HepG2 (cell line): Measurements from ENCODE around the gene CCDC85C. TPM values are rescaled to one million over a fixed set of nuclear protein-coding genes. Genes with fewer than 3 reads are reported as not detected.

Experiments
- CHD2 ChIP-seq: IDR thresholded peaks from 2 replicates; pipeline ENCODE4 v1.6.1; 2011; ENCODE audit warnings: low read depth, low read length, improper control_type of control experiment
- GTF3A ChIP-seq: sonication (generic); formaldehyde crosslinking; conservative IDR thresholded peaks from 2 replicates; pipeline ENCODE4 v1.4.0; 2020; ENCODE audit warnings: mild to moderate bottlenecking, missing genetic modification reagents
- HMGXB4 ChIP-seq, 2 experiments: sonication (generic) in 1 of 2; formaldehyde crosslinking in 1 of 2; IDR thresholded peaks; 2 replicates each; pipeline versions ENCODE4 v1.4.0 to v1.6.1; 2018 to 2020; ENCODE audit warnings: missing genetic modification reagents in 2 of 2, borderline replicate concordance in 1 of 2, low read depth in 1 of 2, mild to moderate bottlenecking in 1 of 2, missing biosample characterization in 1 of 2
- MAF1 ChIP-seq: sonication (generic); formaldehyde crosslinking; IDR thresholded peaks from 2 replicates; pipeline ENCODE4 v1.5.0; 2020; ENCODE audit warnings: missing genetic modification reagents, borderline replicate concordance
- NAIF1 ChIP-seq: sonication (generic); formaldehyde crosslinking; IDR thresholded peaks from 2 replicates; pipeline ENCODE4 v1.5.0; 2020; ENCODE audit warnings: mild to moderate bottlenecking, missing genetic modification reagents, borderline replicate concordance
- TFDP1 ChIP-seq: IDR thresholded peaks from 2 replicates; pipeline ENCODE4 v1.6.1; 2016; ENCODE audit warnings: missing compliant biosample characterization, missing genetic modification reagents, borderline replicate concordance
- ZNF407 ChIP-seq: sonication (generic); formaldehyde crosslinking; IDR thresholded peaks from one replicate; pipeline ENCODE4 v1.5.1; 2020; ENCODE audit warnings: mild to moderate bottlenecking, missing genetic modification reagents; ENCODE audit errors: not compliant biosample characterization
- ZNF414 ChIP-seq: sonication (generic); formaldehyde crosslinking; IDR thresholded peaks from 2 replicates; pipeline ENCODE4 v1.5.0; 2020; ENCODE audit warnings: missing genetic modification reagents
- ZNF691 ChIP-seq: sonication (generic); formaldehyde crosslinking; IDR thresholded peaks from 2 replicates; pipeline ENCODE4 v1.4.0; 2020; ENCODE audit warnings: missing genetic modification reagents, low read depth, mild to moderate bottlenecking, borderline replicate concordance
- ZNF749 ChIP-seq: sonication (generic); formaldehyde crosslinking; IDR thresholded peaks from 2 replicates; pipeline ENCODE4 v1.8.0; 2022; ENCODE audit warnings: mild to moderate bottlenecking, missing genetic modification reagents, moderate library complexity, borderline replicate concordance
- ZNF800 ChIP-seq: sonication (generic); formaldehyde crosslinking; IDR thresholded peaks from 2 replicates; pipeline ENCODE4 v1.4.0; 2020; ENCODE audit warnings: missing genetic modification reagents
- polyA plus RNA-seq, 8 experiments: library from polyadenylated mRNA; depleted of rRNA in 3 of 8; stranded (reverse) in 7 of 8; unstranded in 1 of 8; fragments of >200 nt; fragmentation: Illumina TruSeq in 4 of 8; extraction: Trizol in 4 of 8; gene quantifications; 2 replicates each; pipeline versions ENCODE4 v1.2.1 to v1.2.3, GENCODE V29; 2011 to 2016; ENCODE audit warnings: low read depth in 4 of 8, missing spikeins in 1 of 8, mixed read lengths in 1 of 8; ENCODE audit not compliant: insufficient read depth in 1 of 8
- total RNA-seq, 5 experiments: library from RNA; depleted of rRNA; stranded (reverse); fragments of >200 nt; fragmentation: Illumina TruSeq; extraction: Trizol; gene quantifications; 2 replicates each; pipeline ENCODE4 v1.2.3, GENCODE V29; 2016; ENCODE audit warnings: low read depth in 1 of 5

CCDC85C gene
- total and polyA plus RNA-seq, 2 of the 13 experiments (the other 11 are each of a cell fraction or from before 2014, with no cell fraction given): 18.8 to 43.8 TPM

- TF ChIP-seq ZNF407 (CRISPR knock-in tag) (no peak), ZNF691 (CRISPR knock-in tag) (0 out of 2 replicates have a peak, but pooled peaks have one; percentile 45), ZNF749 (0 out of 2 replicates have a peak, but pooled peaks have one; percentile 38), TFDP1 (CRISPR knock-in tag) (peak; percentile 40; the same call in 1 of the 2 replicates), HMGXB4 (CRISPR knock-in tag; IDR thresholded peaks at IDR 0.05; ENCODE audit: borderline replicate concordance in 1 of 2, low read depth in 1 of 2) (peak; percentile 40 to 66; a peak in 2 of 4 replicates), MAF1 (CRISPR knock-in tag) (no peak), ZNF800 (CRISPR knock-in tag) (no peak), NAIF1 (CRISPR knock-in tag) (no peak), GTF3A (CRISPR knock-in tag) (no peak), ZNF414 (CRISPR knock-in tag) (no peak), CHD2 (no peak; the same call in 1 of the 2 replicates)
Measured at GRCh38 chr14:99480917-99481744, 122.9 kb downstream of the CCDC85C start, which contains the start of gene CCNK (continued).
